CD14-positive monocyte (primary cell): ENCODE data around the gene EIF4EBP3. TPM values are rescaled to one million over a fixed set of nuclear protein-coding genes. Genes with fewer than 3 reads are reported as not detected.

Experiments used
- DNase-seq, 3 donors: peaks; one replicate each; pipeline ENCODE4 v3.0.0-alpha.2; 2011 to 2022
- H2AFZ ChIP-seq: 2 replicates; pipeline ENCODE4 v1.6.0; 2012; ENCODE audit warnings: mild to moderate bottlenecking, low read depth, low read length, inconsistent platforms; ENCODE audit not compliant: insufficient read depth, poor library complexity, severe bottlenecking
- H3K27ac ChIP-seq, 2 donors: 1 replicate in 1 of 2; 2 replicates in 1 of 2; pipeline ENCODE4 v1.5.1; 2012 to 2013; ENCODE audit warnings: low read length in 2 of 2, control low read depth in 1 of 2, inconsistent platforms in 1 of 2, low read depth in 1 of 2, mild to moderate bottlenecking in 1 of 2
- H3K27me3 ChIP-seq, 2 donors: one replicate each; pipeline versions ENCODE4 v1.6.0 to v1.6.1; 2011 to 2013; ENCODE audit warnings: low read length in 2 of 2; ENCODE audit not compliant: control insufficient read depth in 2 of 2, insufficient read depth in 2 of 2
- H3K36me3 ChIP-seq, 2 donors: replicated peaks in 1 of 2; 1 replicate in 1 of 2; 2 replicates in 1 of 2; pipeline versions ENCODE4 v1.5.1 to v1.6.1; 2012 to 2013; ENCODE audit warnings: low read length in 2 of 2, control low read depth in 1 of 2, inconsistent platforms in 1 of 2, mild to moderate bottlenecking in 1 of 2; ENCODE audit not compliant: insufficient read depth in 2 of 2, control insufficient read depth in 1 of 2
- H3K4me1 ChIP-seq, 2 donors: 1 replicate in 1 of 2; 2 replicates in 1 of 2; pipeline versions ENCODE4 v1.5.1 to v1.6.1; 2012 to 2013; ENCODE audit warnings: low read length in 2 of 2, control low read depth in 1 of 2, inconsistent platforms in 1 of 2, mild to moderate bottlenecking in 1 of 2, moderate library complexity in 1 of 2; ENCODE audit not compliant: insufficient read depth in 2 of 2, control insufficient read depth in 1 of 2
- H3K4me2 ChIP-seq: replicated peaks from 2 replicates; pipeline ENCODE3; 2012; ENCODE audit warnings: low read length, moderate library complexity, mild to moderate bottlenecking; ENCODE audit not compliant: poor library complexity, severe bottlenecking; ENCODE audit errors: extremely low read depth
- H3K4me3 ChIP-seq, 3 experiments: fragments of 200-600 bp in 1 of 3; sonication (generic) in 1 of 3; replicated peaks in 1 of 3; 1 replicate in 2 of 3; 2 replicates in 1 of 3; pipeline ENCODE4 v1.5.1; 2011 to 2013; ENCODE audit warnings: low read length in 3 of 3, mild to moderate bottlenecking in 3 of 3, control low read depth in 2 of 3, low read depth in 2 of 3, inconsistent platforms in 1 of 3, moderate library complexity in 1 of 3
- H3K79me2 ChIP-seq: 2 replicates; pipeline ENCODE4 v1.6.0; 2012; ENCODE audit warnings: mild to moderate bottlenecking, control low read depth, inconsistent platforms, low read length, moderate library complexity; ENCODE audit not compliant: insufficient read depth
- H3K9ac ChIP-seq: 2 replicates; pipeline ENCODE4 v1.6.0; 2017; ENCODE audit warnings: low read length, mild to moderate bottlenecking; ENCODE audit not compliant: insufficient read depth, poor library complexity, severe bottlenecking
- H3K9me3 ChIP-seq, 2 donors: replicated peaks in 1 of 2; 1 replicate in 1 of 2; 2 replicates in 1 of 2; pipeline versions ENCODE4 v1.5.1 to v1.6.1; 2012 to 2013; ENCODE audit warnings: low read length in 2 of 2, control low read depth in 1 of 2; ENCODE audit not compliant: control insufficient read depth in 1 of 2, insufficient read depth in 1 of 2
- H4K20me1 ChIP-seq: 2 replicates; pipeline ENCODE4 v1.6.0; 2012; ENCODE audit warnings: mild to moderate bottlenecking, low read length, control low read depth, moderate library complexity; ENCODE audit not compliant: insufficient read depth
- H3K27ac Mint-ChIP-seq, 7 donors: one replicate each; pipeline ENCODE4 v1.8.0; 2020; ENCODE audit warnings: mild to moderate bottlenecking in 7 of 7, mixed read lengths in 7 of 7, moderate library complexity in 6 of 7, inconsistent platforms in 2 of 7
- H3K27me3 Mint-ChIP-seq, 3 donors: one replicate each; pipeline ENCODE4 v1.8.0; 2021 to 2022; ENCODE audit warnings: low read depth in 3 of 3, mild to moderate bottlenecking in 3 of 3, mixed read lengths in 3 of 3, moderate library complexity in 3 of 3, inconsistent platforms in 1 of 3
- H3K36me3 Mint-ChIP-seq, 2 donors: one replicate each; pipeline ENCODE4 v1.8.0; 2020; ENCODE audit warnings: mixed read lengths in 2 of 2, inconsistent platforms in 1 of 2, mild to moderate bottlenecking in 1 of 2
- H3K4me1 Mint-ChIP-seq: one replicate; pipeline ENCODE4 v1.8.0; 2020; ENCODE audit warnings: mild to moderate bottlenecking, mixed read lengths
- H3K4me3 Mint-ChIP-seq, 2 donors: one replicate each; pipeline ENCODE4 v1.8.0; 2020; ENCODE audit warnings: mild to moderate bottlenecking in 2 of 2, mixed read lengths in 2 of 2, moderate library complexity in 1 of 2
- H3K9me3 Mint-ChIP-seq, 7 donors: one replicate each; pipeline ENCODE4 v1.8.0; 2020 to 2022; ENCODE audit warnings: mixed read lengths in 7 of 7, mild to moderate bottlenecking in 6 of 7, moderate library complexity in 6 of 7, inconsistent platforms in 2 of 7
- CTCF ChIP-seq: fragments of 200-600 bp; IDR thresholded peaks from one replicate; pipeline ENCODE4 v1.8.0; 2022; ENCODE audit warnings: antibody characterized with exemption, mild to moderate bottlenecking
- WGBS: methylation state at CpG from one replicate; pipeline ENCODE4 v1.1.5; 2013; ENCODE audit warnings: missing lambda C conversion rate; ENCODE audit not compliant: insufficient coverage; 5-methylcytosine and 5-hydroxymethylcytosine counted together
- intact Hi-C, 2 donors: fragments of 100-400 bp; cut with micrococcal nuclease; formaldehyde crosslinking; loops; one replicate each; pipeline versions ENCODE4 v1.15.0 to v1.15.1; 2023
- polyA plus RNA-seq, 3 donors: library from polyadenylated mRNA; depleted of rRNA in 1 of 3; unstranded in 2 of 3; stranded (reverse) in 1 of 3; fragments of 300-500 nt in 2 of 3; fragments of >200 nt in 1 of 3; fragmentation: Illumina TruSeq in 2 of 3; gene quantifications; 1 replicate in 2 of 3; 2 replicates in 1 of 3; pipeline ENCODE4 v1.2.3, GENCODE V29; 2012 to 2021

EIF4EBP3 gene
- polyA plus RNA-seq, 3 donors = 22.8 to 46.0 (median 41.9) TPM

GRCh38 chr5:140498591-140498990 lies 48.9 kb upstream of the EIF4EBP3 start:
- Histone ChIP-seq H3K9ac (no peak overlapping the region), H4K20me1 (peaks cover 23% of the 10 kb centered on the region), H2AFZ (no peak overlapping the region), H3K79me2 (no peaks in the 10 kb centered on the region), H3K4me3 (no peak overlapping the region), H3K36me3 (peaks cover 45 to 82% of the 10 kb centered on the region in 2 donors), H3K27ac (no peak overlapping the region), H3K4me2 (no peak overlapping the region), H3K9me3 (no peaks in the 10 kb centered on the region), H3K4me1 (no peaks in the 10 kb centered on the region), H3K27me3 (no peaks in the 10 kb centered on the region)
- no CpG with 5 or more reads among the region's 1 CpG for WGBS
- no peak overlapping the region for H3K27ac Mint-ChIP-seq
- no peak overlapping the region for H3K4me3 Mint-ChIP-seq
- no peak for TF ChIP-seq CTCF
- H3K9me3 Mint-ChIP-seq = no peaks in the 10 kb centered on the region
- DNase-seq = no peak
- no peaks in the 10 kb centered on the region for H3K4me1 Mint-ChIP-seq
- H3K36me3 Mint-ChIP-seq = peaks cover 29 to 59% of the 10 kb centered on the region in 2 donors
- H3K27me3 Mint-ChIP-seq = no peaks in the 10 kb centered on the region
- intact Hi-C loops = no loop called here

GRCh38 chr5:140502834-140503233 lies 44.6 kb upstream of the EIF4EBP3 start:
- Mint-ChIP-seq H3K27me3 (no peaks in the 10 kb centered on the region), H3K4me3 (no peak overlapping the region), H3K4me1 (no peaks in the 10 kb centered on the region), H3K36me3 (peaks cover 37 to 66% of the 10 kb centered on the region in 2 donors), H3K27ac (no peak overlapping the region), H3K9me3 (no peaks in the 10 kb centered on the region)
- Histone ChIP-seq H4K20me1 (peaks cover 14% of the 10 kb centered on the region), H2AFZ (no peak overlapping the region), H3K4me3 (no peak overlapping the region), H3K27me3 (no peaks in the 10 kb centered on the region), H3K27ac (no peak overlapping the region), H3K36me3 (peaks cover 43 to 83% of the 10 kb centered on the region in 2 donors), H3K4me1 (no peaks in the 10 kb centered on the region), H3K79me2 (no peaks in the 10 kb centered on the region), H3K9ac (no peak overlapping the region), H3K9me3 (no peaks in the 10 kb centered on the region), H3K4me2 (no peak overlapping the region)
- intact Hi-C loops = no loop called here
- no peak for DNase-seq
- no CpG with 5 or more reads among the region's 2 CpGs for WGBS
- no peak for TF ChIP-seq CTCF
